Bone marrow (tissue), 2 donors: ENCODE measurements around the gene NEK9.
"Not testable (repeated sequence)": the region's sequence is repeated elsewhere in the genome, so short reads cannot be mapped to it uniquely, and the experiment has no call there.

ENCODE experiments used
- DNase-seq, 2 donors: peaks; one replicate each; lab custom pipeline; 2025; lab: John Stamatoyannopoulos, UW

Gene NEK9

GRCh38 chr14:75126679-75127473 lies at the start of gene NEK9:
NEK9 (minus strand) TSS chr14:75127048; CDS start chr14:75126921, 127 bp downstream.
- DNase-seq, result peak; percentile 67 to 76

GRCh38 chr14:75176142-75176820 lies 49.4 kb upstream of the NEK9 start, which contains the start of gene TMED10:
TMED10 (minus strand) TSS chr14:75176612; CDS start chr14:75176579, 33 bp downstream.
- DNase-seq, result peak; percentile 27 to 81

DNA sequence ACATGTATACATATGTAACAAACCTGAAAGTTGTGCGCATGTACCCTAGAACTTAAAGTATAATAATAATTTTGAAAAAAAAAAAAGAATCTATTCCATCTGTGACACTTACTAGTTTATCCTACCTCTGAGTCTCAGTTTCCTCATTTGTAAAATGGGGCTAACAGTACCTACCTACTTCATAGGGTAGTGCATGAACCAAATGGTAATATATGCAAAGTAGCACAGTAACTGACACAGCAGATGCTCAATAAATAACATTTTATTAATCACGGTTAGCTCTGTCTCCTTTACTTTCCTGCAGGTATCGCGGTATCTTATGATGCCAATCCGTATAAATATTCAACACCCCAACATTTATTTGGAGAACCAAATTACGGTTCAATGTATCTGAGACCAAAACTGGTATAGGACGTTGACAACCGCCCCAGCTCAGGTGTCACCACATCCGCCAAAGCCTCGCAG lies 48.9 kb upstream of the NEK9 start:
- no peak for DNase-seq

DNA sequence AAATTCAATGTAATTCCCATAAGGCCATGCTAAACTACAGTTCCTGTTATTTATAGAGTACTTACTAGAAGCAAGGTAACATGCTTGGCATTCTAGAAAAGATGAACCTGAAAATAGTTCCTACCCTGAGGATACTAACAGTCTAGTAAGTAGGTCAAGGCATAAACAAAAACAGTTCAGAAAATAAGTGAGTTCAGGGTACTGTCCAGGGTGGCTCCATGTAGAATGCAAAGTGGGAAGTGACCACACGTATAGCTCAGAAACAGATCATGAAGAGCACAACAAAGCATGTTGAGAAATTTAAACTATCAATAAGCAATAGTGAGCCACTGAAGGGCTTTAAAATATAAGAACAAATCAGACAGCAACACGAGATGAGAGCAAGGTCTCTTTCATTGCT lies 47.2 kb upstream of the NEK9 start:
- DNase-seq, result no peak

DNA sequence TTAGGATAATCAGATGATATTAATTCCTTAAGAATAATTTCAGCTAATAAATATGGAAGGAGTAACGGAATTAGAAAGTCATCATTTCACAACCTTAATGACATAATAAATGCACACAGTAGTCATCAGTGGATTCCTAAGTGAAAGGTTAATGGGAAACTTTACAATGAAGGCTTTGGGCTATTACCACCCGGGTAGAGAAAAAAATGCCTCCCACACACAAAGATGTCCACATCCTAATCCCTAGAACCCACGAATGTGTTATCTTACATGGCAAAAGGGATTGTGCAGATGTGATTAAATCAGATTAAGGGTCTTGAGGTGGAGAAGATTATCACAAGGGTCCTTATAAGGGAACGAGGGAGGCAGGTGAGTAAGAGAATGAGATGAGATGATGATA lies 43.9 kb upstream of the NEK9 start:
- no peak for DNase-seq

DNA sequence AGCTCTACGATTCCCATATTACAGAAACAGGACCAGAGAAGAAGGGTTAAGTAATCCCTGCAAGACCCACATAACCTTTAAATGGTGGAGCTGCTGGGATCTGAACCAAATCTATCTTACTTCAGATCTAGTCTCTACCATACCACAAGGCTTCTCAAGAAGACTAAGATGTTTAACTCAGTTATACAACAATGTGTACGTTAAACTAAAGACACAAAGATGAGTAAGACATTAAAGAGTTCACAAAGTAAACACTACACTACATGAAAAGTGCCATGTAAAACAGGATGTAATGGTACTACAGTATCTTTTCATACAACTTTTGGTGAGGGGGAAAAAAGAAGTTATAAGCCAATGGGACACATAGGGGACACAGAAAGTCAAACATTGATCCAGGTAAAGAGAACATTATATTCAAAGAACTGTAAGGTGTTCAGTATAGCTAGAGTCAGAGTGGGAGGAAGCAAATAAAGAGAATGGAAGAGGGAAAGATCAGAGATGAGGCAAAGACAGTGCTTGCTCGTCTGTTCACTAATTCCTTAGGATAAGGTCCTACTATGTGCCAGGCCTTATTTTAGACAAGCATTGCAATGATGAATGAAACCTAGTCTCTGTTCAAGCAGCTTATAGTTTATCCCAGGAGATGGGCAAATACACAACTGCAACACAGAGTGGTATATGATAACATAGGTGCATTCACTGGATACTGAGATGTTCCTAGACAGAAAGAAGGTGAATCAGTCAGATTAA lies 41.9 kb upstream of the NEK9 start:
- no peak for DNase-seq

- no peak for DNase-seq
Observed at GRCh38 chr14:75167325-75167724, 40.5 kb upstream of the NEK9 start.

- no peak for DNase-seq
Observed at GRCh38 chr14:75165586-75166391, 38.9 kb upstream of the NEK9 start.

DNA sequence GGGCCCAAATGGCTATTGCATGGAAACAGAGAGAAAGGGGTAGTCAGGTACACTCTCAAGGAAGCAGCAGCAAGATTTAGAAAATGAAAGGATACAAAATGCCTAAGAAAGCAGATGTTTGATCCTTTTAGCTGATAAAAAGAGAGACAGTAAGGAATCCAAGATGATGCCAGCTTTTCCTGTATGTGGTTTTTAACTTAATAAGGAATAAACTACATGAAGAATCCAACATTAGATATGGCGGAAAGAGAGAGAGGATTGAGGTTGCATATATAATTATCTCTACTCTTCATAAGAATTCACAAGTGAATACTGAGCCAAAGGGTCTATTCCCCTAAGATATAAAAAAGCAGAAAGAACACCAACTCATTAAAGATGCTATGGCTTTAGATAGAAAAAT lies 38.0 kb upstream of the NEK9 start:
- no peak for DNase-seq

DNA sequence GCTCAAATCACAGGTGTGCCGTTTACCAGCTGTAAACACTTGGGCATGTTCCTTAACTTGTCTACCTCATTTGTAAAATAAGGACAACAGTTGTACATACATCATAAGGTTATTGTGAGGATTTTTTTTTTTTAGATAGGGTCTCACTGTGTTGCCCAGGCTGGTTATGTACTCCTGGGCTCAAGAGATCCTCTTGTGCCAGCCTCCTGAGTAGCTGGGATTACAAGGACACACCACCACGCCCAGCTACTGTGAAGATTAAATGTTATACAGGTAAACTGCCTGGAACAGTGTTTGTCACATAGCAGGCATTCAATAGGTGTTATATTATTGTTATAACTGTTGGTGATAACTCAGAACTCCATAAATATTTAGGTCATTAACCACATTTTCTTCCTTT lies 36.8 kb upstream of the NEK9 start:
- DNase-seq, result no peak

DNA sequence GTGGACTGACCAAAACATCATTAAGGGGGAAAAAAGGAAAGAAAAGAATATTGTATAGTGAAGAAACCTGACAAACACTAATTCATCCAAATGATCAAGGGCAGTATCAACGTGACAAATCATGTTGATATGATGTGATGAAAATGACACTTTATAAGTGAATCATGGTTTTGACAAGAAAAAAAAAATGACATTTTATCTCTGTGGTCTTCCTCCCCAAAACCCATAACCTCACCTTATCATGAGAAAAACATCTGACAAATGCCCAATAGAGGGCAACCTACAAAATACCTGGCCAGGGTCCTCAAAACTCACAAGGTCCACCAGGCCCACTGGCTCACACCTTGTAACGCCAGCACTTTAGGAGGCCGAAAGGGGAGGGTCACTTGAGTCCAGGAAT lies 35.8 kb upstream of the NEK9 start:
- no peak for DNase-seq

DNA sequence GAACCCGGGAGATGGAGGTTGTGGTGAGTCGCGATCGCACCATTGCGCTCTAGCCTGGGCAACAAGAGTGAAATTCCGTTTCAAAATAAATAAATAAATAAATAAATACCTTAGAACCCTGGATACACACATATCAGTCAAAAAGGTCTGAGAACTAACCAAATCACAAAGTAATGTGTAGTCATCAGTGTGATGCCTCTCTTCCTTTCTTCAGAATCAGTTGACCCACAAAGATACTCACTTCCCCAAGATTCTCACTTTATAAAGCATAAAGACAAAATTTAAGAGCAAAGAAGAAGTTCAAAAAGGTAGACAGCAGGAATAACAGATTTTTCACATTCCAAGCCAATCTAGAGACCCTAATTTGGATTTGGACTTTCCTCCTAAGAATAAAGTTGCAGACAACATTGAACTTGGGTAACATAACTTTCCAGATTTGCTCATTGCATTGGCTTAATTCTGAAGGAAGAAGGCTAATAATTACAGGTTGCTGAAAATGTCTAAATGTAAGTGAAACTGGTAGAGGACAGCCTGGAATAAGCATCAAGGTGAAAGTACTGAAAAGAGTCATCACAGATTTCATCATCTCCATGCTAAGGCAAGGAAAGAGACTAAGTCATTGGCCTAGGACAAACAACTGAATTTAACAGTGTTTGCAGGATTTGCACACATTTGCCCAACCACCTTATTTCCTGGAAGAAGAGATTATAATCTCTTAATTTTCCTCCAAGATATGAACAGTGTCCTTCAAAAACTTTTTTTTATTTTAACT lies 32.2 kb upstream of the NEK9 start:
- no peak for DNase-seq

- no peak for DNase-seq
Observed at GRCh38 chr14:75156901-75157300, 30.1 kb upstream of the NEK9 start.

DNA sequence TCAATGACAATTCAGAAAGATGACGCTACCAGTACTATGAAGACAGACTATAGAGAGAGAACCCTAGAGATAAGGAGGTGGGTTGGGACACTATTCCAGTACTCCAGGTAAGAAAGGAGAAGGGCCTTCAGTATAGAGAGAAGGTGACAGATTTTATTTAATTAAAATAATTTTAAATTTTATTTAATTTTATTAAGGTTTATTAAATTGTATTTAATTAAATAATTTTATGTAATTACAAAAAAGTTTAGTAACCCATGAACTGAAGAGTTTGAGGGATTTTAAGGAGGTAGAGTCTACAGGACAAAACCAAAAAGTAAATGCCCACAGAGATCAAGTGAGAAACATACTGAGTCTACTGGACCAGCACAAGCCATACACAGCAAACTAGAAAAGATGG lies 29.3 kb upstream of the NEK9 start:
- no peak for DNase-seq

DNA sequence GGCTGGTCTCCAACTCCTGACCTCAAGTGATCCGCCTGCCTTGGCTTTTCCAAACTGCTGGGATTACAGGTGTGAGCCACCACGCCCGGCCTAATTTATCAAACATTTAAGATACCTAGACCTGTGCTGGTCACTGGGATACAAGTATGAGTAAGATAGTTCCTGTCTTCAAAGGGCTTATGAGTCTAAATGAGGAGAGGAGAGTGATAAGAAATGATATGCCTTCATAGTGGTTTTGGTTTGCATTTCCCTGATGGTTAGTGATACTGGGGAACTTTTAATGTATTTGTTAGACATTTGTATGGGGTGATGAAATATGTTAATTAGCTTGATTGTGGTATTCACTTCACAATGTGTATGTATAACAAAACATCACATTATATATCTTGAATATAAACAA lies 28.3 kb upstream of the NEK9 start:
- DNase-seq, result no peak

DNA sequence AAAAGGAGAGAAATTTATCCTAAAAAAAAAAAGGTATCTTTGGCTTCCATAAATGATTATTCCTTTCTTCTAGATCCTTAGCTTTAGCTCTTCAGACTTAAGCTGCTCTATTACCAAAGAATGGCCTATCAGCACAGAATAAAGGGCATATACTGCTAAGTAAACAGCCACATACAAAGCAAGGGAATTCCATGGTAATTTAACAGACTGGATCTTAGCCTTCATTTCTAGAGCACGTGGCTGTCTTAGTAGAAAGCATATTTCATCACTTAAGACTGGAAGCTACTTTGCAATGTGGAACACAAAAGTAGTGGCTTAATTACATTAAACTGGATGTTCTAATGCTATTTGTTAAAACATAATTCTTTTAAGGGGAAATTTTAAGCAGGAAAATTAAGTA lies 26.4 kb upstream of the NEK9 start:
- DNase-seq, result no peak

DNA sequence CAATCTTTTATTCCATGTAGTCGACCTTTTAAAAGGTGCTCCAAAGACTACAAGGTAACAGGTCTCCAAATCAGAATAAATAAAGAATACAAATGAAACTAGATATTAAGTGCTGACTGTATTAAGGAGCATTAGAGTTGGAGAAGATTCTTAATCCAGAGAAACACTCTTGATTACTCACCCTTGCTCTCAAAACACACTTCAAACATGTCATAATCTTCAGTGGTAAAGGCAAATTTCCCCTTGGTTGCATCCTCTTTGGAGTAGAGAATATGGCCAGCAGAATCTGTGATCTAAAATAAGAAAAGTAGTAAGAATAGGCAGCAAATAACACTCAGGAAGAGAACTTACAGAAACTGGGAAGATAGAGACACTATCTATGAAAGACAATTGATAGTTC lies 25.0 kb upstream of the NEK9 start:
- DNase-seq, result no peak

DNA sequence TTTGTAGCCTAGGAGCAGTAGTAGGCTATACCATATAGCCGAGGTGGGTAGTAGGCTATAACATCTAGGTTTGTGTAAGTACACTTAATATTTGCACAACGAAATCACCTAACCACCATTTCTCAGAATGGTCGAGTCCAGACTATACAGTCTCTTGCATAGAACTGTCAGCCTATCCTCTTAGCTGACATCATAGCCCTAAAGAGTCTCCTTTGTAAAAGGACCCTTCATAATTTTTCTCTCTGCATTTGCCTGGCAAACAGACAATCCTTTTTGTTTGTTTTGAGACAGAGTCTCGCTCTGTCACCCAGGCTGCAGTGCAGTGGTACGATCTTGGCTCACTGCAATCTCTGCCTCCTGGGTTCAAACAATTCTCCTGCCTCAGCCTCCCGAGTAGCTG lies 23.8 kb upstream of the NEK9 start:
- DNase-seq, result not testable (repeated sequence)

GRCh38 chr14:75150150-75150549 lies 23.3 kb upstream of the NEK9 start:
- DNase-seq, result no peak

DNA sequence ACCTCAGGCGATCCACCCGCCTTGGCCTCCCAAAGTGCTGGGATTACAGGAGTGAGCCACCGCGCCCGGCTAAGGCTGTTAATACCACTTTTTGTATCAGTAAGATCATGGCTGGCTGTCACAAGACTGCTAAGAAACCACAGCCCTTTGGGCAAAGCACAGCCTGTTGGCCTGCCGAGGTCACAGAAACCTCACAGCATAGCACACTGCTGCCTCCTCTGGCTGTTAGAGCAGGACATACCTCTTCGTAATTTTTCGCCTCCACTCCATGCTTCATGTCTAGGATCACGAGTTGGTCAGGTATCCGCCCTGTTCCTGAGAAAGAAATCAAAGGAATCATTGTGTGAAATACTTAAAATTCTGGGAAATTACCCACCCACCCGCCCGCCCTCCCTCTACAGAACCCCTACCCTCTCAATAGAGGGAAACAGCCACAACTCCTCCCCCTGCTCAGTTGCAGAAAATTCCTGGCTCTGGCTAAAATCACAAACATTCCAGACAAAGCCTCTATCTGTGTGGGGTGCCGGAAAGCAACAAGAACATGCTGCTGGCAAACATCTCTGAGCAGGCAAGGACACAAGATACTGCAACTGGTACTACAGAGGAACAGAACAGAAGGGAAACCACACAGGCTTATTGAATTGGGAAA lies 20.7 kb upstream of the NEK9 start:
- no peak for DNase-seq

GRCh38 chr14:75144944-75145343 lies 18.1 kb upstream of the NEK9 start:
- DNase-seq, result peak in 1 of 2 donors; percentile 63
